Ovary (tissue), 9 donors: ENCODE data around the gene GSK3A. TPM values are rescaled to one million over a fixed set of nuclear protein-coding genes. Genes with fewer than 3 reads are reported as not detected.

ENCODE experiments used
- DNase-seq, 5 donors: peaks; one replicate each; pipeline ENCODE4 v3.0.0-alpha.2; 2019 to 2020
- H3K27ac ChIP-seq, 2 donors: fragments of 200-600 bp; one replicate each; pipeline versions ENCODE4 v1.5.1 to v1.8.0; 2019 to 2022
- H3K27me3 ChIP-seq: fragments of 200-600 bp; one replicate; pipeline ENCODE4 v1.8.0; 2022
- H3K36me3 ChIP-seq: fragments of 200-600 bp; sonication (generic); one replicate; pipeline ENCODE4 v1.5.1; 2019
- H3K4me1 ChIP-seq: one replicate; pipeline ENCODE4 v1.8.1; 2013; ENCODE audit warnings: mild to moderate bottlenecking, moderate library complexity; ENCODE audit not compliant: insufficient read depth
- H3K4me3 ChIP-seq: fragments of 200-600 bp; sonication (generic); one replicate; pipeline ENCODE4 v1.5.1; 2017
- H3K9me3 ChIP-seq, 2 donors: fragments of 200-600 bp in 1 of 2; sonication (generic) in 1 of 2; one replicate each; pipeline versions ENCODE4 v1.5.1 to v1.8.1; 2013 to 2019; ENCODE audit warnings: mild to moderate bottlenecking in 1 of 2, moderate library complexity in 1 of 2
- EP300 ChIP-seq: sonication (generic); formaldehyde crosslinking; IDR thresholded peaks from one replicate; pipeline ENCODE4 v1.6.1; 2017; ENCODE audit warnings: antibody characterized with exemption
- POLR2A ChIP-seq: fragments of 450-650 bp; IDR thresholded peaks from one replicate; pipeline ENCODE4 v1.6.1; 2017; ENCODE audit warnings: antibody characterized with exemption, mild to moderate bottlenecking, moderate library complexity
- WGBS, 3 donors: extraction: QIAGEN DNeasy Blood & Tissue Kit in 1 of 3; methylation state at CpG; one replicate each; pipeline versions ENCODE4 v1.1.5 to v1.1.7; 2013 to 2017; 5-methylcytosine and 5-hydroxymethylcytosine counted together
- intact Hi-C, 4 donors: fragments of 100-400 bp; cut with DNase I; formaldehyde crosslinking; loops; one replicate each; pipeline versions ENCODE4 v1.11.0 to v1.15.1; 2022 to 2023
- polyA plus RNA-seq, 2 donors: library from polyadenylated mRNA; stranded (reverse); fragments of 200-250 nt in 1 of 2; fragments of 350-450 nt in 1 of 2; fragmentation: Illumina TruSeq in 1 of 2; extraction: RNeasy Lipid Tissue Mini Kit (QIAGEN cat#74804) in 1 of 2; gene quantifications; one replicate each; pipeline ENCODE4 v1.2.3, GENCODE V29; 2013 to 2014
- total RNA-seq, 7 donors: library from RNA; depleted of rRNA in 2 of 7; stranded (reverse); fragments of >200 nt in 2 of 7; fragmentation: NEBNext Ultra II Directional in 3 of 7; extraction: Animal tissue kit (Norgen Biotek cat#: 25700) in 3 of 7; gene quantifications; one replicate each; pipeline versions ENCODE4 v1.1.0 to v1.2.4, GENCODE V29; 2016 to 2023
- TF ChIP-seq, protein P1 (sequence below), 3 donors: fragments of 450-650 bp in 2 of 3; fragments of 200-600 bp in 1 of 3; IDR thresholded peaks; one replicate each; pipeline versions ENCODE4 v1.5.1 to v1.8.0; 2016 to 2022; ENCODE audit warnings: antibody characterized with exemption in 3 of 3, mild to moderate bottlenecking in 1 of 3
- donor health status: DM: no; HTN: no; CAD: no; lungs with moderate emphysema.
- donor health status: DM: no; HTN: no; CAD: no.
- donor health status: Bipolar disorder and iron deficiency.
- donor health status: DM: yes; HTN: yes; CAD: no.
- donor health status: DM: no; HTN: no; CAD: no.
- donor health status: DM: yes; HTN: yes; CAD: no.

Gene GSK3A
- total and polyA plus RNA-seq, 9 donors: 16.0 to 40.9 (median 34.9) TPM

DNA sequence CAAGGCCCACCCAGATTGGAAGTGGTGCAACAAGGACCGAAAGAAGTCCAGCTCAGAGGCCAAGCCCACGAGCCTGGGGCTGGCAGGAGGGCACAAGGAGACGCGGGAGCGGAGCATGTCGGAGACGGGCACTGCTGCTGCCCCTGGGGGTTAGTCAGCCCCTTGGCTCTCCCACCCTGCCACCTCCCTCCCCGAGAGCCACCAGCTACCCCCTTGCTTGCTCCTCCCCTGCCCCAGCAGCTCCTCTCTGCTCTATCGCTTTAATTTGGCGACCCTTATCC, 45.4 kb upstream of the GSK3A start:
- TF ChIP-seq, protein P1, sequence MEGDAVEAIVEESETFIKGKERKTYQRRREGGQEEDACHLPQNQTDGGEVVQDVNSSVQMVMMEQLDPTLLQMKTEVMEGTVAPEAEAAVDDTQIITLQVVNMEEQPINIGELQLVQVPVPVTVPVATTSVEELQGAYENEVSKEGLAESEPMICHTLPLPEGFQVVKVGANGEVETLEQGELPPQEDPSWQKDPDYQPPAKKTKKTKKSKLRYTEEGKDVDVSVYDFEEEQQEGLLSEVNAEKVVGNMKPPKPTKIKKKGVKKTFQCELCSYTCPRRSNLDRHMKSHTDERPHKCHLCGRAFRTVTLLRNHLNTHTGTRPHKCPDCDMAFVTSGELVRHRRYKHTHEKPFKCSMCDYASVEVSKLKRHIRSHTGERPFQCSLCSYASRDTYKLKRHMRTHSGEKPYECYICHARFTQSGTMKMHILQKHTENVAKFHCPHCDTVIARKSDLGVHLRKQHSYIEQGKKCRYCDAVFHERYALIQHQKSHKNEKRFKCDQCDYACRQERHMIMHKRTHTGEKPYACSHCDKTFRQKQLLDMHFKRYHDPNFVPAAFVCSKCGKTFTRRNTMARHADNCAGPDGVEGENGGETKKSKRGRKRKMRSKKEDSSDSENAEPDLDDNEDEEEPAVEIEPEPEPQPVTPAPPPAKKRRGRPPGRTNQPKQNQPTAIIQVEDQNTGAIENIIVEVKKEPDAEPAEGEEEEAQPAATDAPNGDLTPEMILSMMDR (IDR thresholded peaks at IDR 0.05): no peak
- TF ChIP-seq POLR2A (no peak), EP300 (no peak)
- intact Hi-C loops: loop anchor here in 2 of 4 donors (5.0 kb wide), 1 partner anchor 40 kb away; no protein-coding TSS in a partner anchor
- Histone ChIP-seq H3K4me1 (peaks cover 19% of the 10 kb centered on the region), H3K27ac (no peak overlapping the region), H3K27me3 (no peaks in the 10 kb centered on the region), H3K9me3 (no peaks in the 10 kb centered on the region), H3K4me3 (no peak overlapping the region), H3K36me3 (no peaks in the 10 kb centered on the region)
- 87% methylated on average over 10 of the region's 10 CpGs for WGBS, 3 donors
- peak in 1 of 5 donors; percentile 26 for DNase-seq

DNA sequence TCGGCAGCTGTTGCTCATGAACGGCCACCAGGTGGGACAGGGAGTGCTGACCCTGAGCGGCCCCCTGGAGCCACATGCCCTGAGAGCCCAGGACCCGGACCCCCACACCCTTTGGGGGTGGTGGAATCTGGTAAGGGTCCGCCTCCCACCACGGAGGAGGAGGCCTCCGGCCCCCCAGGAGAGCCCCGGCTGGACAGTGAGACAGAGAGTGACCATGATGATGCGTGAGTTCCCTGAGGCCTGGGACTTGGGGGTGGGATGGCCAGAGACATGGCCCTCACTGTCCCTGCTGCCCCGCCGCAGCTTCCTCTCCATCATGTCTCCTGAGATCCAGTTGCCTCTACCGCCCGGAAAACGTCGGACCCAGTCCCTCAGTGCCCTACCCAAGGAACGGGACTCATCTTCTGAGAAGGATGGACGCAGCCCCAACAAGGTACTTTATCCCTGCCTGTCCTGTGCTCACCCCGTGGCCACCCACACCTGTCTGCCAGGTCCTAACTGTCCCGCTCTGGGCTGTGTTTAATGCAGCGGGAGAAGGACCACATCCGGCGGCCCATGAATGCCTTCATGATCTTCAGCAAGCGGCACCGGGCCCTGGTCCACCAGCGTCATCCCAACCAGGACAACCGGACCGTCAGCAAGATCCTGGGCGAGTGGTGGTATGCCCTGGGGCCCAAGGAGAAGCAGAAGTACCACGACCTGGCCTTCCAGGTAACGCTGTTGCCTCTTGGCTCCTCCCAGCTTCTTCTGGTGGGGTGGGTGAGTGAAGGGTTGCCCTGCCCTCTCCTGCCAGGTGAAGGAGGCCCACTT, 44.8 kb upstream of the GSK3A start:
- intact Hi-C loops: loop anchor here in 2 of 4 donors (5.0 kb wide), 1 partner anchor 40 kb away; no protein-coding TSS in a partner anchor
- H3K9me3 ChIP-seq: no peaks in the 10 kb centered on the region
- WGBS, 3 donors: 83 to 89% (median 84%) methylated on average over 29 to 30 of the region's 30 CpGs
- TF ChIP-seq EP300 (no peak), POLR2A (no peak)
- TF ChIP-seq, protein P1 (IDR thresholded peaks at IDR 0.05): no peak
- no peaks in the 10 kb centered on the region for H3K36me3 ChIP-seq
- peak overlapping the region; percentile 78 to 86 for H3K27ac ChIP-seq
- peak in 3 of 5 donors; percentile 34 to 40 (median 40) for DNase-seq
- H3K4me1 ChIP-seq: peaks cover 23% of the 10 kb centered on the region
- no peak overlapping the region for H3K4me3 ChIP-seq
- H3K27me3 ChIP-seq: no peaks in the 10 kb centered on the region

DNA sequence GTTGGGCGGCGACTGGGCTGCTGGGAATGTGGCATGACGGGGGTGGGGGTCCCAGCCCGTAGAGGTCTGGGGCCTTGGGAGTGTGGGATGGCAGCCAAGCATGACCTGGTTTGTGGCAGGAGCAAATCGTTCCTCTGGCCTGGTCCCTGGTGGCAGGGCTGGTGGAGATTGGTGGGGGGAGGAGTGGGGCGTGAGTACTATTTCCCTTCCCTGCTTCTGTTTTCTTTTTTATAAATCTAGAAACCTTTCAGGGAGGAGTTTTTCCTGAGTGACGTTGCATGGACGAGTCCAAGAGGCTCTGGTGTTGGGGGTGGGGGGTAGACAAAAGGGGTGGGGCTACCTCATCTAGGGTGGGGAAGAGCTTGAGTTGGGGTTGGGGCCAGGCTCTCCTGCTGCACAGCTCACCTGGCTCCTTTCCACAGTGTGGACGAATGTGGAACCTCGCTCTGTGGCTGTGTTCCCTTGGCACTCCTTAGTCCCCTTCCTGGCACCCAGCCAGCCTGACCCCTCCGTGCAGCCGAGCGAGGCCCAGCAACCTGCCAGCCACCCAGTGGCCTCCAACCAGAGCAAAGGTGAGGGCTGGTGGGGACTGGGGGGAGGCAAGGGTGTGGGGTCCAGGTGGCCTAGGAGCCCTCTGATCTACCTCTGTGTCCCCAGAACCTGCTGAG, 44.1 kb upstream of the GSK3A start:
- no peaks in the 10 kb centered on the region for H3K9me3 ChIP-seq
- no peaks in the 10 kb centered on the region for H3K36me3 ChIP-seq
- peaks cover 28% of the 10 kb centered on the region for H3K4me1 ChIP-seq
- no peaks in the 10 kb centered on the region for H3K27me3 ChIP-seq
- intact Hi-C loops: loop anchor here in 2 of 4 donors (5.0 kb wide), 1 partner anchor 39 kb away; no protein-coding TSS in a partner anchor
- 13 to 16% (median 14%) methylated on average over 13 of the region's 13 CpGs for WGBS, 3 donors
- TF ChIP-seq, protein P1 (IDR thresholded peaks at IDR 0.05): no peak
- H3K4me3 ChIP-seq: peak overlapping the region; percentile 17
- peak; percentile 67 to 85 (median 79) for DNase-seq
- peak overlapping the region; percentile 78 to 86 for H3K27ac ChIP-seq

DNA sequence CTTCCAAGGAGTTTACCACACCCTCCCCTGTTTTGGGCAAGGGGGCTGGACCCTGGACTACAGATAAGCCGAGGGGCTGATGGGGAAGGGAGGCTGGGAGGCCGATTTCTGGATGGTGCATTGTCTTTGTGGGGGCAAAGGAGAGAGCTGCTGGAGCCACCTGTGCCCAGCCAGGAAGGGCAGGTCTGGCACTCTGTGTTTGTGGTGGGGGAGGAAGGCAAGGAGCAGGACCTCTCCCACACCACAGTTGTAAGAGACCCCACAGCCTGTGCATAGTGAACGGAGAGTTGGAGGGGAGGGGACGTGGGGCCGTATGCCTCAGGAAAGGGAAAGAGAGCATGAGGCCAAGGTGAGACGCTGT, 43.6 kb upstream of the GSK3A start:
- TF ChIP-seq POLR2A (no peak), EP300 (no peak)
- TF ChIP-seq, protein P1 (IDR thresholded peaks at IDR 0.05): no peak
- intact Hi-C loops: loop anchor here in 2 of 4 donors (5.0 kb wide), 1 partner anchor 39 kb away; no protein-coding TSS in a partner anchor
- peak in 1 of 5 donors; percentile 39 for DNase-seq
- Histone ChIP-seq H3K36me3 (no peaks in the 10 kb centered on the region), H3K4me1 (peaks cover 31% of the 10 kb centered on the region), H3K9me3 (no peaks in the 10 kb centered on the region), H3K27me3 (no peaks in the 10 kb centered on the region), H3K27ac (peak overlapping the region; percentile 78 to 86), H3K4me3 (peak overlapping the region; percentile 17)
- WGBS, 3 donors: 10 to 20% (median 12%) methylated on average over 6 of the region's 6 CpGs
